HEK293 (cell line): ENCODE measurements around the gene DOCK7.

Experiments
- CTCF ChIA-PET: fragments of 350-600 bp; formaldehyde crosslinking; extraction: SDS; loops from one replicate; lab custom pipeline; 2021; ENCODE audit warnings: antibody characterized with exemption; lab: Yijun Ruan, JAX
- POLR2A ChIA-PET: fragments of 300-600 bp; formaldehyde crosslinking; extraction: SDS; loops from one replicate; lab custom pipeline; 2020; ENCODE audit warnings: antibody characterized with exemption, inconsistent platforms; lab: Yijun Ruan, JAX
- H3K27ac ChIP-seq: fragments of 200-500 bp; sonication (Bioruptor generic); 2 replicates; pipeline ENCODE4 v1.5.1; 2014; ENCODE audit warnings: low read depth, low read length, control low read depth, inconsistent platforms; ENCODE audit errors: extremely low read depth
- H3K36me3 ChIP-seq, 2 experiments: fragments of 200-500 bp in 1 of 2; sonication (Bioruptor generic) in 1 of 2; 1 replicate in 1 of 2; 2 replicates in 1 of 2; pipeline ENCODE4 v1.5.1; 2014 to 2017; ENCODE audit warnings: inconsistent platforms in 2 of 2, low read length in 2 of 2; ENCODE audit not compliant: control insufficient read depth in 2 of 2, insufficient read depth in 1 of 2
- H3K4me1 ChIP-seq: fragments of 200-500 bp; sonication (Bioruptor generic); 2 replicates; pipeline ENCODE4 v1.5.1; 2014; ENCODE audit warnings: mild to moderate bottlenecking, low read length, inconsistent platforms; ENCODE audit not compliant: control insufficient read depth, insufficient read depth
- H3K4me3 ChIP-seq: 2 replicates; pipeline ENCODE4 v1.5.1; 2011; ENCODE audit warnings: low read depth, mild to moderate bottlenecking, control low read depth, low read length, moderate library complexity
- H3K9me3 ChIP-seq: fragments of 200-500 bp; sonication (Bioruptor generic); 2 replicates; pipeline ENCODE4 v1.5.1; 2014; ENCODE audit warnings: low read depth, low read length, inconsistent platforms; ENCODE audit not compliant: control insufficient read depth, insufficient read depth
- EGR2 ChIP-seq: fragments of 450-650 bp; formaldehyde crosslinking; IDR thresholded peaks from 2 replicates; pipeline ENCODE4 v1.5.1; 2016; ENCODE audit warnings: low read depth, missing biosample characterization, missing genetic modification characterization
- MEIS1 ChIP-seq: sonication (generic); formaldehyde crosslinking; IDR thresholded peaks from 2 replicates; pipeline ENCODE4 v1.8.1; 2022; ENCODE audit warnings: missing genetic modification reagents, mild to moderate bottlenecking, borderline replicate concordance
- PRDM6 ChIP-seq: fragments of 450-650 bp; formaldehyde crosslinking; IDR thresholded peaks from 2 replicates; pipeline ENCODE4 v1.5.1; 2017; ENCODE audit warnings: missing biosample characterization, missing genetic modification characterization
- RBAK ChIP-seq: fragments of 450-650 bp; formaldehyde crosslinking; IDR thresholded peaks from 2 replicates; pipeline ENCODE4 v1.5.1; 2016; ENCODE audit warnings: missing biosample characterization, missing genetic modification characterization
- REST ChIP-seq: fragments of 450-650 bp; formaldehyde crosslinking; IDR thresholded peaks from 2 replicates; pipeline ENCODE4 v1.5.1; 2016; ENCODE audit warnings: missing biosample characterization, missing genetic modification characterization
- ZEB2 ChIP-seq: fragments of 450-650 bp; formaldehyde crosslinking; IDR thresholded peaks from 2 replicates; pipeline ENCODE4 v1.5.1; 2016; ENCODE audit warnings: missing biosample characterization, missing genetic modification characterization
- ZFP3 ChIP-seq: fragments of 450-650 bp; formaldehyde crosslinking; IDR thresholded peaks from 2 replicates; pipeline ENCODE4 v1.5.1; 2016; ENCODE audit warnings: low read depth, missing biosample characterization, missing genetic modification characterization
- ZNF148 ChIP-seq: fragments of 450-650 bp; formaldehyde crosslinking; IDR thresholded peaks from 2 replicates; pipeline ENCODE4 v1.5.0; 2017; ENCODE audit warnings: missing biosample characterization, missing genetic modification characterization, borderline replicate concordance
- ZNF157 ChIP-seq: fragments of 450-650 bp; formaldehyde crosslinking; IDR thresholded peaks from 2 replicates; pipeline ENCODE4 v1.5.1; 2016; ENCODE audit warnings: missing biosample characterization, missing genetic modification characterization
- ZNF174 ChIP-seq: fragments of 450-650 bp; formaldehyde crosslinking; IDR thresholded peaks from 2 replicates; pipeline ENCODE4 v1.5.0; 2017; ENCODE audit warnings: missing biosample characterization, mild to moderate bottlenecking, missing genetic modification characterization
- ZNF175 ChIP-seq: fragments of 450-650 bp; formaldehyde crosslinking; IDR thresholded peaks from 2 replicates; pipeline ENCODE4 v1.5.1; 2016; ENCODE audit warnings: missing biosample characterization, missing genetic modification characterization
- ZNF2 ChIP-seq: fragments of 450-650 bp; formaldehyde crosslinking; IDR thresholded peaks from 2 replicates; pipeline ENCODE4 v1.5.1; 2016; ENCODE audit warnings: missing biosample characterization, missing genetic modification characterization
- ZNF366 ChIP-seq: fragments of 450-650 bp; formaldehyde crosslinking; conservative IDR thresholded peaks from 2 replicates; pipeline ENCODE4 v1.5.1; 2016; ENCODE audit warnings: missing biosample characterization, missing genetic modification characterization
- ZNF423 ChIP-seq: fragments of 450-650 bp; formaldehyde crosslinking; IDR thresholded peaks from 2 replicates; pipeline ENCODE4 v1.5.1; 2016; ENCODE audit warnings: missing biosample characterization, missing genetic modification characterization
- ZNF510 ChIP-seq: fragments of 450-650 bp; formaldehyde crosslinking; IDR thresholded peaks from 2 replicates; pipeline ENCODE4 v1.5.1; 2018; ENCODE audit warnings: mild to moderate bottlenecking, missing genetic modification characterization, missing biosample characterization; ENCODE audit not compliant: insufficient replicate concordance
- ZNF677 ChIP-seq: fragments of 450-650 bp; IDR thresholded peaks from 2 replicates; pipeline ENCODE4 v1.5.0; 2018; ENCODE audit warnings: missing biosample characterization, mild to moderate bottlenecking, missing genetic modification characterization, moderate library complexity
- ZNF776 ChIP-seq: fragments of 450-650 bp; formaldehyde crosslinking; IDR thresholded peaks from 2 replicates; pipeline ENCODE4 v1.5.0; 2017; ENCODE audit warnings: missing biosample characterization, missing genetic modification characterization, borderline replicate concordance
- ZNF777 ChIP-seq: fragments of 450-650 bp; formaldehyde crosslinking; IDR thresholded peaks from 2 replicates; pipeline ENCODE4 v1.5.1; 2017; ENCODE audit warnings: missing biosample characterization, missing genetic modification characterization, borderline replicate concordance
- TF ChIP-seq, protein P1 (sequence below): fragments of 450-650 bp; formaldehyde crosslinking; IDR thresholded peaks from 2 replicates; pipeline ENCODE4 v1.5.1; 2016; ENCODE audit warnings: missing biosample characterization, missing genetic modification characterization
- TF ChIP-seq, protein P2 (sequence below): fragments of 450-650 bp; formaldehyde crosslinking; IDR thresholded peaks from 2 replicates; pipeline ENCODE4 v1.5.1; 2016; ENCODE audit warnings: missing biosample characterization, missing genetic modification characterization

Gene DOCK7

GRCh38 chr1:62597281-62597680, 90.9 kb downstream of the DOCK7 start, which contains the start of gene ANGPTL3:
TSS of gene ANGPTL3 (plus strand) at chr1:62597520. CDS start at chr1:62597567, 47 bp downstream.
- H3K36me3 ChIP-seq, result no peaks in the 10 kb centered on the region
- POLR2A ChIA-PET, result no interaction called here
- no peaks in the 10 kb centered on the region for H3K9me3 ChIP-seq
- no peak within 1 kb of the TSS for H3K4me3 ChIP-seq
- no peaks in the 10 kb centered on the region for H3K4me1 ChIP-seq
- CTCF ChIA-PET, result no interaction called here
- TF ChIP-seq REST (tag by site-specific recombination) (no peak), ZNF423 (no peak), ZNF157 (no peak), ZNF776 (tag by site-specific recombination) (no peak)
- no peak within 1 kb of the TSS for H3K27ac ChIP-seq

DNA sequence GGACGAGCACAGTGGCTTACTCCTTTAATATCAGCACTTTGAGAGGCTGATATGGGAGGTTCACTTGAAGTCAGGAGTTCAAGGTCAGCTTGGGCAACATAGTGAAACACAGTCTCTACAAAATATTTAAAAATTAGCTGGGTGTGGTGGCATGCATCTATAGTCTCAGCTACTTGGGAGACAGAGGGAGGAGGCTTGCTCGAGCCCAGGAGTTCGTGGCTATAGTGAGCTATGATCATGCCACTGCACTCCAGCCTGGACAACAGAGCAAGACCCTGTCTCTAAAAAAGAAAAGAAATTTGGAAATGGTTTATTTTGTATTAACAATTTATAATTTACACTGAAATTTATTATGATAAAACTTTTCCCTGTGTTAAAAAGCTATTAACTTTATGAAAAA, 92.5 kb downstream of the DOCK7 start:
- POLR2A ChIA-PET, result no interaction called here
- H3K4me3 ChIP-seq, result no peak overlapping the region
- no peaks in the 10 kb centered on the region for H3K9me3 ChIP-seq
- TF ChIP-seq ZNF2 (no peak), ZNF366 (tag by site-specific recombination) (no peak), ZFP3 (no peak), ZNF174 (no peak), ZNF148 (no peak), ZNF175 (tag by site-specific recombination) (no peak), EGR2 (tag by site-specific recombination) (no peak), ZNF510 (tag by site-specific recombination) (no peak), ZNF777 (no peak), RBAK (tag by site-specific recombination) (no peak)
- TF ChIP-seq, protein P1, sequence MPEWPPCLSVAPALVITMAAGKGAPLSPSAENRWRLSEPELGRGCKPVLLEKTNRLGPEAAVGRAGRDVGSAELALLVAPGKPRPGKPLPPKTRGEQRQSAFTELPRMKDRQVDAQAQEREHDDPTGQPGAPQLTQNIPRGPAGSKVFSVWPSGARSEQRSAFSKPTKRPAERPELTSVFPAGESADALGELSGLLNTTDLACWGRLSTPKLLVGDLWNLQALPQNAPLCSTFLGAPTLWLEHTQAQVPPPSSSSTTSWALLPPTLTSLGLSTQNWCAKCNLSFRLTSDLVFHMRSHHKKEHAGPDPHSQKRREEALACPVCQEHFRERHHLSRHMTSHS (tag by site-specific recombination), result no peak
- CTCF ChIA-PET, result no interaction called here
- no peaks in the 10 kb centered on the region for H3K4me1 ChIP-seq
- no peaks in the 10 kb centered on the region for H3K36me3 ChIP-seq
- no peak overlapping the region for H3K27ac ChIP-seq

DNA sequence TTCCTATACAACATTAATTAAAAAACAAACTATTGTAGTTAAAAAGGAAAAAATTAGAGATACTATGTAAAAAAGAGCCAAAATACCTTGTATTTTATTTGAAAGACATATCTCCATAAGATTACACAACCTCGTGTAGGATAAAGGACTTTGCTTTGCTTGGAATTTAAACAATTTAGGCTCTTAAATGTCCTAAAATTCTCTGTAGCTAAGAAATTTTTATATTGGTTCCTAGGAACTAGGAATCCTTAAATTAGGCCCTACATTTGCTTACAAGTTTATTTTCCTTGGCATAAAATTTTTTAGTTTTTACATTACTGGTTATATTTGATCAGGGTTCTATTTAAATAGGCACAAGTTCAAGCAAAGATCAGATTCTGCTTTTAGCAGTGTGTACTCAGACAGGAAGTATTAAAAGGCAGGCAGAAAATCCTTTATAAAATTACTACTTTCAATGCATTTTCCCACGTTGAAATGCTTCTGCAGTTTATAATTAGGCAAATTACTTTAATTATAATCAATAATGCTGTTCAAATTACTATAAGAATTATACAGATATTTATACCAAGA, 94.3 kb downstream of the DOCK7 start:
- no peak overlapping the region for H3K27ac ChIP-seq
- H3K4me3 ChIP-seq, result no peak overlapping the region
- POLR2A ChIA-PET, result no interaction called here
- no peaks in the 10 kb centered on the region for H3K36me3 ChIP-seq
- CTCF ChIA-PET, result no interaction called here
- H3K9me3 ChIP-seq, result no peaks in the 10 kb centered on the region
- H3K4me1 ChIP-seq, result no peaks in the 10 kb centered on the region
- TF ChIP-seq PRDM6 (tag by site-specific recombination) (no peak), ZFP3 (no peak), ZNF677 (no peak), ZEB2 (no peak), MEIS1 (no peak)
- TF ChIP-seq, protein P2, sequence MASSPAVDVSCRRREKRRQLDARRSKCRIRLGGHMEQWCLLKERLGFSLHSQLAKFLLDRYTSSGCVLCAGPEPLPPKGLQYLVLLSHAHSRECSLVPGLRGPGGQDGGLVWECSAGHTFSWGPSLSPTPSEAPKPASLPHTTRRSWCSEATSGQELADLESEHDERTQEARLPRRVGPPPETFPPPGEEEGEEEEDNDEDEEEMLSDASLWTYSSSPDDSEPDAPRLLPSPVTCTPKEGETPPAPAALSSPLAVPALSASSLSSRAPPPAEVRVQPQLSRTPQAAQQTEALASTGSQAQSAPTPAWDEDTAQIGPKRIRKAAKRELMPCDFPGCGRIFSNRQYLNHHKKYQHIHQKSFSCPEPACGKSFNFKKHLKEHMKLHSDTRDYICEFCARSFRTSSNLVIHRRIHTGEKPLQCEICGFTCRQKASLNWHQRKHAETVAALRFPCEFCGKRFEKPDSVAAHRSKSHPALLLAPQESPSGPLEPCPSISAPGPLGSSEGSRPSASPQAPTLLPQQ (tag by site-specific recombination), result no peak
